HG02763 (cell line): Measurements from ENCODE around the gene DYNC1LI1.
"Not testable (repeated sequence)": the region's sequence is repeated elsewhere in the genome, so short reads cannot be mapped to it uniquely, and the experiment has no call there.

ENCODE experiments used
- ATAC-seq: cut with Tn5 transposase; IDR thresholded peaks from one replicate; pipeline ENCODE4 v1.9.1; 2021; ENCODE audit warnings: mild to moderate bottlenecking, moderate library complexity; ENCODE audit not compliant: unreplicated experiment

The DYNC1LI1 gene

DNA sequence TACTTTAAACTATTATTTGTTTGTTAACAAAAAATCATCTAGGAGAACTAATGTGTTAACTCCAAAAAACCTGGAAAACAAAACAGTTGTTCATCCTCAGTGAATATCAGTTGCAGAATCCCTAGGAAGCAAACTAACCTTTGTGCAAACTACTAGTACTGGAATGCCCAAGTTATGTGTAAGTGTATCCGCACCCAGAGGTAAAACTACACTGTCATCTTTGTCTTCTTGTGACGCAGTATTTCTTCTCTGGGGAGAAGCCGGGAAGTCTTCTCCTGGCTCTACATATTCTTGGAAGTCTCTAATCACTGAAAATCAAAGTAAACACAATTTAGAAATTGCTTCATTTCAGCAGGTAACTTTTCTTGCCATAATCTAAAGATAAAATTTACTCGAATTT is 29.8 kb downstream of the DYNC1LI1 start:
- ATAC-seq, result no peak

DNA sequence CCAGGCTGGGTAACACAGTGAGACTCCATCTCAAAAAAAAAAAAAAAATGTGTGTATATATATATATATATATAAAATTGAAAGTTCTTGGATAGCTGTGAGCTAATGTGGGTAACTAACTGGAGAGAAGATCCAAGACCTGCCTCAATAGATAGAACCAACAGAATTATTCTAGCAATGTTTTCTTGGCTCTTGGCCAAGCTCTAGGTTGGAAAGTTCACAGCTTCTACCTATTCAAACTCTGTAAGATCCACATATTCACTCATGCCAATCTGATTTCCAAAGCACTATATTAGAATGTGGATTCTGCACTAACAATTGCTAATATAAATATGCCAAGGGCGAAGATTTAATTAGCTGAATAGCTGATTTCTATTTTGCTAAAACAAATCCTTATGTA is 38.2 kb downstream of the DYNC1LI1 start:
- no peak for ATAC-seq

DNA sequence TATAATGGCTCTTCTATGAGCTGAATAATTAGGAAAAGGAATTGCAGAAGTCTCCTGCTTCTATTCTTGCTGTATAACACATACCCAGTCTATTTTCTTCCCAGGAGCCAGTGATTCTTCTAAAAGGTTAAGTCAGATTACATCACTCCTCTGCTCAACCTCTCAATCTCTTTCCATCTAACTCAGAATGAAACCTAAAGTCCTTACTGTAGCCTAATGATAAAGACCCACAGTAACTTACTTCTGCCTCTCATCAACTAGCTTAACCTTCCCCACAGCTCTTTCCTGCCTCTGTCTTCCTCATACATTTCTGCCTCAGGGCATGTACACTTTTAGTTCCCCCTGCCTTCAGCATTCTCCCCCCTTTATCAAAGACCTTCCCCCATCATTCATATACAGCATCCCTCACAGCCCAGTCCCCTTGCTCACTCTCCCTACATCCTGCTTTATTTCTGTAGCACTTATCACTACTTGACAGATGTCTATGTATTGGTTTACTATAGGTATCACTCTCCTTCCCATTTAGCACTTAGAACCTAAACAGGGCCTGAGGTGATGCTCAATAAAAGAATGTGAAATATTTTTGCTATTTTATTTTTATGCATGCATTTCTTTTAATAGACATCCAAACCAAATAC is 39.5 kb downstream of the DYNC1LI1 start:
- ATAC-seq, result no peak

DNA sequence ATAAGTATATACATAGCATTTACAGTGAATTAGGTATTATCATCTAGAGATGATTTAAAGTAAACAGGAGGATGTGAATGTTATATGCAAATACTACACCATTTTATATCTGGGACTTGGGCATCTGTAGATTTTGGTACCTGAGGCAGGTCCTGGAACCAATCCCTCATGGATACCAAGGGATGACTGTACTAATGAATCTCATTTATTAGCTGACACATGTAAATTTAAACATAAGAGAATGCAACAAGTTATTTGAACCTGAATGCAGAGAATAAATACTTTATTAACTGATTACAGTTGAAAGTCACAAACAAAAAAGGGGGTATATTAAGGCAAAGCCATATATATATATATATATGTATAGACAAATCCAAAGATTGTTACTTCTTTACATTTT is 44.9 kb downstream of the DYNC1LI1 start:
- no peak for ATAC-seq

DNA sequence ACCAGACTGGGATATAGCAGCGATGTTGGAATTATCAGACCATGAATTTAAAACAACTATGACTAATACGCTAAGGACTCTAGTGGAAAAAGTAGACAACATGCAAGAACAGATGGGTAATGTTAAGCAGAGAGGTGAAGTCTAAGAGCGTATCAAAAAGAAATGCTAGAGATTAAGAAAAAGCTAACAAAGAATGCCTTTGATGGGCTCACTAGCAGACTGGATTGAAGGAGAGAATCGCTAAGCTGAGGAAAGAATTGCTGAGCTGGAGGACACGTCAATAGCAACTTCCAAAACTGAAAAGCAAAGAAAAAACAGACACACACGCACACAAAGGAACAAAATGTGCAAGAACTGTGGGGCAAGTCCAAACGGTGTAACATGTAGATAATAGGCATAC is 48.0 kb downstream of the DYNC1LI1 start:
- ATAC-seq, result no peak

DNA sequence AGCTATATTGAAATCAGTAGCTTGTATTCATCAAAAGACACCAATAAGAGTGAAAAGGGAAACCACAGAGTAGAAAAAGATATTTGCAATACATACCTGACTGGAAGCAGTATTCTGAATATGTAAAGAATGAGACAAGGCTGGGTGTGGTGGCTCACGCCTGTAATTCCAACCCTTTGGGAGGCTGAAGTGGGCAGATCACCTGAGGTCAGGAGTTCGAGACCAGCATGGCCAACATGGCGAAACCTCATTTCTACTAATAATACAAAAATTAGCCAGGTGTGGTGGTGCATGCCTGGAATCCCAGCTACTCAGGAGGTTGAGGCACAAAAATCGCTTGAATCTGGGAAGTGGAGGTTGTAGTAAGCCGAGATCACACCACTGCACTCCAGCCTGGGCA is 51.7 kb downstream of the DYNC1LI1 start:
- not testable (repeated sequence) for ATAC-seq

DNA sequence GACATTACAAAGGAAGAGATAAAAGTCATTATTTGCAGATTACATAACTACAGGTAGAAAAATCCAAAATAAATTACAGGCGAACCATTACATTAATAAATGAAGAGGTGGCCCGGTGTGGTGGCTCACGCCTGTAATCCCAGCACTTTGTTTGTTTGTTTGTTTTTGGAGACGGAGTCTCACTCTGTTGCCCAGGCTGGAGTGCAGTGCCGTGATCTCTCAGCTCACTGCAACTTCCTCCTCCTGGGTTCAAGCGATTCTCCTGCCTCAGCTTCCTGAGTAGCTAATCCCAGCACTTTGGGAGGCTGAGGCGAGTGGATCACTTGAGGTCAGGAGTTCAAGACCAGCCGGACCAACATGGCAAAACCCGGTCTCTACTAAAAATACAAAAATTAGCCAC is 53.9 kb downstream of the DYNC1LI1 start:
- not testable (repeated sequence) for ATAC-seq

DNA sequence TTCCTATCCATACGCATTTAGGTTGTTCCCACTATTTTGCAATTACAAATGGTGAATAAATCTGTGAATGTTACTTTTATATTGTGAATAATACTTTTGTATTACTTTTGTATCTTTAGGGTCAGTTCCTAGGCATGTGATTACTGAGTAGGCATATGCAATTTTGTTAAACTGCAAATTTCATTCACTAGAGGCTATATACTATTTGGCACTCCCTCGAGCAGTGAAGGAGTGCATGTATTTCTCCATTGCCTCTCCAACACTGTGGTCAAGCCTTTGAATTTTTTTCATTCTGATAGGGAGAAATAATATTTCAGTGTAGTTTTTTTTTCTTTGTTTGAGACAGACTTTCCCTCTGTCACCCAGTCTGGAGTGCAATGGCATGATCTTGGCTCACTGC is 59.7 kb downstream of the DYNC1LI1 start:
- ATAC-seq, result no peak

DNA sequence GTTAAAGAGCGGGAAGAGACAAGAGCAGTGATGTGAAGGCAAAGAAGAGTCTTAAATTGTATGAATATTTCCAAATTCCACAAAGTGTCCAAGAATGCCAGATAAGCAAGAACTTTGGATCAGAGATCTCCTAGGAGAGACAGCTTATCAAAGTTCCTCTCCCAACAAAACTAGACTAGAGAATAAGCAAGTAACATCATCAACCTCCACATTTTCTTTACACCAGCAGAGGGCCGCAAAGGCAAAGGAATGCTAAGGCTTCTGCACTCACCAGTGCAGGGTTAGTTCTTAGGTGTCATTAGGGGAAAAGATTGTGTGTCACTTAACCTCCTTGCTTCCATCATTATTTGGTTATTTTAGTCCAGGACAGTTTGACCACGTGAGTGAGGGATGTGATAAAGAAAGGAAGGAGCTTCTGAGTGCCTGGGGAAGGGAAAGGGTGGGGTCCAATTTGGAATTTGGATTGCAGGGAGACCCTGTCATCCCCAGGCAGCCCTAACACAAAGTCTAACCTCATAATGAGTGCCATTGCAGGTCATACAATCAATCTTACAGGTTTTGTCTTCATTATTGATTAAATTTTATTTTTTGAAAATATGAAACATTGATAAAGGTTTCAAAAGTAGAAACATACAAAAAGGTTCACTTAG is 60.5 kb downstream of the DYNC1LI1 start:
- no peak for ATAC-seq

DNA sequence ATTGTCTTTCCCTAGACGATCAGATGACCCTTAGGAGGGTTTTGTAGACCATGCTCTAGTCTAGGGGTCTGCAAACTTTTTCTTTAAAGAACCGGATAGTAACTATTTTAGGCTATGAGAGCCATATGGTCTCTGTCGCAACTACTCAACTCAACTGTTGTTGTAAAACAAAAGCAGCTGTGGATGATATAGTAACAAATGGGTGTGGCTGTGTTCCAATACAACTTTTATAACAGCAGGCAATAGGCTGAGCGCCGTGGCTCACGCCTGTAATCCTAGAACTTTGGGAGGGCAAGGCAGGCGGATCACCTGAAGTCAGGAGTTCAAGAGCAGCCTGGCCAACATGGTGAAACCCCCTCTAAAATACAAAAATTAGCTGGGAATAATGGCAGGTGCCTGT is 61.9 kb downstream of the DYNC1LI1 start:
- ATAC-seq, result no peak

DNA sequence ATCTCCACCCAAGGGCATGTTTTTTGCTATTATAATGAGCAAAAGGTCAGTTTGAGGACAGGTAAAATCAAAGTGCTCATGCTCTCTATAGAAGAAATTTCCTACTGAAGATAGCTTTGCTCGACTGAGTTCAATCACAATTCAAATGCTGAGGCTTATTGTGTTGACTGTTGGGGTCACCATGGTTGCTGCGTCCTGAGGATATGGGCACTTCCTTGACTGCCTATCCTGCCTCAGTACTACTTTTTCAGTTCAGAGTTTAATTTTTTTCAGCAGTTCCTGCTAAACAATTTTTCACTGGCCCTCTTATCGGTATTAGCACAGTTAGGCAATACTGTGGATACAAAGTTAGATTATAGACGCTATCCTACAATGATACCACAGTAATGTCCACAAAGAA is 64.2 kb downstream of the DYNC1LI1 start:
- ATAC-seq, result no peak

DNA sequence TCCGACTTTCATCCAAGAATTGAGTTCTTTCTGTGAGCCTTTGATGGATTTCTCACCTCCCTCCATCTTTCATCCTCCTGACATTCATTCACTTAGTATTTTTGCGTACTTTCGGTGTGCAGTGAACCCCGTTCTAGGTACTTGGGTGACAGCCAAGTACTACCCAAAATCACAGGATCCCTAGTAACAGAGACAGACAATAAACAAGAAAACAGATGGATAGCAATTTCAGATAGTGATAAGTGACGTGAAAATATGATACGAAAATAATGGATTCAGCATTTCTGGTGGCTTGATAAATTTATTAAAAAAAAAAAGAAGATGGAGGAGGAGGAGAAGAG is 67.7 kb downstream of the DYNC1LI1 start:
- no peak for ATAC-seq

DNA sequence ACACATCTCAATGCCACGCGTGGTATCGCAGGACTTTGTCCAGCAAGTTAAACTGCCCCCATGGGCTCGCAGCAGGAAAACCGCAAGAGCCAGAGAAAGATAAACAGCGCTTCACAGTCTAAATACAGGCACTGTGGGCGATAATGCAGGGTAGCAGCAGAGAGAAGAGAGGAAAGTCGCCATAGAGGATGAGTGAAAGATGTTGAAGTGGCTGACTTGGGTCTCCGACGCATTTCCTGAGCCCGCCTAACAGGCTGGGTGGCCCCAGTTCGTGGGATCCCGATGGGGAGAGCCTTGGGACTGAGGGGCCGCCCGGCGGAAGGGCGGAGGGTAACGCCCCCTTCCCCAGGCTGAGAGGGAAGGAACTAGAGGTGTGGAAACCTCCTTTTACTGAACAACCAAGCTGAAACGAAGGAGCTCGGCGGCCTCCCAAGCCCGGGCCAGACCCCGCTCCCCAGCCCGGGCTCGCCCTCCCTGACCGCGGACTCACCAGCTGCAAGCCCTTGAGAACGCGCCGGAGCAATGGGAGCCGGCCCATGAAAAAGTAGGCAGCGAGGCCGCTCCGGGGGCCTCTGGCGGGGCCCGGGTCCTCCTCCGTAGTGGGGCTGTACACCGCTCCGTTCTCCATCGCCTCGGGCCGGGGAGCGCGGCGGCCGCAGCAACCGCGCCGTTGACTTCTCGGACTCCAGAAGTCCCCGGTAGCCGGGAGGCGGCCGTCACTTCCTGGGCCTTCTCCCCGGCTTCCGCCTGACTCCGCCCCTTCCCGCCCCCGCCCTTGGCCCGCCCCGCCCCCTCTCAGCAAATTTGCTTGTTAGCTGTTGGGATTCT is 68.3 kb downstream of the DYNC1LI1 start, which contains the start of gene CMTM6:
Gene CMTM6 (minus strand): TSS at position 735 of the 828 bp plus-strand sequence. CDS start 107 bp downstream, at position 628.
- peak; percentile 70 for ATAC-seq

DNA sequence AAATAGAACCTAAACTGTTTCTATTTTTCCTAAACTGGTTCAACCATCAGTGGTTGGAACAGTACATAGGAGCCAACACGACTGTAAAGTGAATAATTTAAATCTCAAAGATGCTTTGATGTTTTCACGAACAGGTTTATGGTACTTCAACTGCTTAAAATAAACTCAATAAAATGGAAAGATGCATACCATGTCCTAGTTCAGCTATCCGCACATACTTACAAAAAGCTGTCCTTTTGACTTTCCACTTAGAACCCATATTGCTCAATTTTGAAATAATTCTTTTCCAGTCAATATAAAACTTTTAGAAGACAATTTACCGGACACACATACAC is 68.9 kb downstream of the DYNC1LI1 start:
- ATAC-seq, result no peak

DNA sequence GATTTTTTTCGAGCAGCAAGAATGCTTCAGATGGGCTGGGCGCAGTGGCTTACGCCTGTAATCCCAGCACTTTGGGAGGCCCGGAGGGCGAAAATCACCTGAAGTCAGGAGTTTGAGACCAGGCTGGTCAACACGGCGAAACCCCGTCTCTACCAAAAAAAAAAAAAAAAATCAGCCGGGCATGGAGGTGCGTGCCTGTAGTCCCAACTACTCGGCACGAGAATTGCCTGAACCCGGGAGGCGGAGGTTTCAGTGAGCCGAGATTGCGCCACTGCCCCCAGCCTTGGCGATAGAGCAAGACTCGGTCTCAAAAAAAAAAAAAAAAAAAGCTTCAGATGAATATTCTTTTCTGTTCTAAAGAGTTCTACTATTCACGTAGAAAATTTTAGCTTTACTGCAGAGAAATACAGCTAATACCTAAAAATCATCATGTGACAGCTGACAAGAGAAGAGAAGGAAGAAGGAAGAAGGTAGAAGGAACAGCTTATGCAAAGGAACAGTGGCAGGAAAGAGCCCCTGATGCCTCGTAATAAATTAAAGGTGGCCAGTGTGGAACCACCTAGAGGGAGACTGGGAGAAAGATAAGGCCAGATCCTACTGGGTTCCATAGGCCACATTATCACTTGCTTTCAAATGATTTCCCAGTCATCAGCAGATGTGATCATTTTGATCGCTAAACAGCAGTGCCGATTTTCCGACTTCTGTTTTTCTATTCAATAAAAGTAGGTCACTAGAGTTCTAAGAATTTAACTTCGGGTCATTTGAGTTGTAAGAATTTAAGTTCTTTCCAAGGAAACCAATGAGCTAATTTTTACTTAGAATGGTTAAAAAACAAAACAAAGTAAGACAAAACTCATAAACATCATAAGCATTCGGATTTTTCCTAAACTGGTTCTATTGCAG is 69.5 kb downstream of the DYNC1LI1 start:
- no peak for ATAC-seq

DNA sequence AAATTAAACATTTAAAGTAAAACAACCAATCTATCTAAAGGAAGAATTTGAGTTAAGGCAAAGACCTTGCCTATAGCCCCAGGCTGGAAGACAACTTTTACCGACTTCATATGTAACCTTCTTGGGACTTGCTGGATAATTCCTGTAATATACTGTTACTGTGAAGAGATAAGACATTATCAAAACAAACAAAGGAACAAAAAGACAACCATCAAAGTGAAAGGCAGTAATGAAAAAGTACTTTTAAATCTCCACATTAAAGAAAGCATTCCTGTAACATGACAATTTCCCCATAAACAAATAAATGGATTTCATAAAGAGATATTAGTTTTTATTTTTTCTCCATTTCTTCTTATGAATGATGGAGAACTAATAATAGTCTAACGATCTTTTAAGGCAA is 70.4 kb downstream of the DYNC1LI1 start:
- no peak for ATAC-seq

DNA sequence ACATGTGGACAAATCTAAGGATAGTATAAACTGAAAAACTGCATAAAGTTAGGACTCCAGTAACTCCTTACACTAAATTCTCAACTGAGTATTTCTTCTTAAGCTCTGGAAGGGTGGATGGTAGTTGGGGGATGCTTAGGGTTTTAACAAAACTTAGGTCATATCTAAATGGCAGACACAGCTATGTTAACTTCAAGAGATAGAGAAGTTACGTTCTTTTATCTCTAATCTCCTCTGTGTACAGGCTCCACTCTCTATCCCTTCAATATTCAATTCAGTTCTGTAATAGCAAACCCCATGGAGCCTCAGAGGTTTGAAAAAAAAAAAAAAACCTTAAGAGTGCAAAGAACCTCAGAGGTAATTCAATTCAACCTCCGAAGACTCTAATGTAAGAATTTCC is 71.1 kb downstream of the DYNC1LI1 start:
- ATAC-seq, result no peak

DNA sequence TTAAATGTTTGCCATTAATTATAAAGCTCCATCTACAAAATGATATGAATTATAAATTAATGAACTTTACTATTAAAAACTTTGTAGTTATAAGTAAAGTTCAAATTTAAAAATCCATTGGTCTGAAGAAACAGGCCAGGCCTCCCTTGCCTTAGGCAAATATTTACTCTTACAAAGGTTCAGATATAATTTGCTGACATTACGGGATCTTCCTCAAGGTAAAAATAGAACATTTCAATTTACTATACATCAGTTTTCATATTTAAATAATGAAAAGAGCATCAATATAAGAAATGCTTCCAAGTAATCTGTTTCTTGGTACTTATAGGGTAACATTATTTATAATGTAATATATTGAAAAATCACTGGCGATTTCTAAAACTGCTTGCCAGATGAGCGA is 71.7 kb downstream of the DYNC1LI1 start:
- no peak for ATAC-seq

DNA sequence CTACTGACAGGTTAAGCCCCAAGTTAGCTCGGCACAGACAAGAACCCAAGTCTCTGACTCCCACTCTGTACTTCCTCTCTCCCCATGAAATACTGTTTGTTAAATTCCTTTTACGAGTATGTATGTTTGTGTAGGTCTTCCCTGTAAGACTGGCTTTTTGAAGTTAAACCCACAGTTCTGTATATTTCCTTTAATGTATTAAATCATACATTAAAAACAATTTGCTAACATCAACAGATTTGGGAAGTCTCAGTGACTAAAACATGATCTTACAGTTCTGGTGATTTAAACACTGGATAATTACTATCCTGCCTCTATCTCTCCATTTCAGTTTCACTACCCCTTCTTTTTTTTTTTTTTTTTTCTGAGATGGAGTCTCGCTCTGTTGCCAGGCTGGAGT is 72.4 kb downstream of the DYNC1LI1 start:
- ATAC-seq, result no peak

DNA sequence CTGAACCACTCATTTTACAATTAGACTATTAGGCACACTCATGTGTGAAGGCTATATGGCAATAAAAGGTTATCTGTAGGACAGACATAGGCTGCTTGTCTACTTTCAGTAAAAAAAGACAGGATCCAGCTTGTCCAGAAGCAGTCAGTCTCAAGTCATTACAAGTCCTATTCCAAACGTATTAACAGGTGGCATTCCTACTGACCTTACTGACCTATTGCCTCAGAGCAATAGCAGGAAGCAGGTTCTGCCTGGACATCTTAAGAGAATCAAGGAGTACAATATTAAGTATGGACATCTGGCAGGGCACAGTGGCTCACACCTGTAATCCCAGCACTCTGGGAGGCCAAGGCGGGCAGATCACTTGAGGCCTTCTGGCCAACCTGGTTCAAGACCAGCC is 75.0 kb downstream of the DYNC1LI1 start:
- no peak for ATAC-seq

DNA sequence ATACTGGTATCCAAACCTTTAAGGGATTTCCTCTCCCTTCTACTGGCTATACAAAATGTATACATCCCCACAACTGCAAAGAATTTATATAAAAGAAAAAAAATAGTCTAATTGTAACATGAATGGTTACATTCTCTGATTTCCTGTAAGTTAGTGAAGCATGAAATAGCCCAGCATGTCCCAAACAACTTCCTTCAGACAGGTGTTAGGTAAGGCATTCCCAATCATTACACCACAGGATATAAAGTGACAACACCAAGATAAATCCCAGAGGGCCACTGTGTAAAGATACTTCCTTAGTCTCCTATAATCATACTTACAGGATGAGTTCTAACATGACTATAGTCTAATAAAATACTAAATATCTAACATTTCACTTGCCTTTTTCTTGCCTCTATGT is 75.6 kb downstream of the DYNC1LI1 start:
- ATAC-seq, result no peak
